Right hindlimb (tissue), 1 donor: ENCODE results near the gene HRH3.

Experiments used
- DNase-seq: peaks from one replicate; pipeline ENCODE4 v3.0.0-alpha.2; 2018

HRH3 gene

DNA sequence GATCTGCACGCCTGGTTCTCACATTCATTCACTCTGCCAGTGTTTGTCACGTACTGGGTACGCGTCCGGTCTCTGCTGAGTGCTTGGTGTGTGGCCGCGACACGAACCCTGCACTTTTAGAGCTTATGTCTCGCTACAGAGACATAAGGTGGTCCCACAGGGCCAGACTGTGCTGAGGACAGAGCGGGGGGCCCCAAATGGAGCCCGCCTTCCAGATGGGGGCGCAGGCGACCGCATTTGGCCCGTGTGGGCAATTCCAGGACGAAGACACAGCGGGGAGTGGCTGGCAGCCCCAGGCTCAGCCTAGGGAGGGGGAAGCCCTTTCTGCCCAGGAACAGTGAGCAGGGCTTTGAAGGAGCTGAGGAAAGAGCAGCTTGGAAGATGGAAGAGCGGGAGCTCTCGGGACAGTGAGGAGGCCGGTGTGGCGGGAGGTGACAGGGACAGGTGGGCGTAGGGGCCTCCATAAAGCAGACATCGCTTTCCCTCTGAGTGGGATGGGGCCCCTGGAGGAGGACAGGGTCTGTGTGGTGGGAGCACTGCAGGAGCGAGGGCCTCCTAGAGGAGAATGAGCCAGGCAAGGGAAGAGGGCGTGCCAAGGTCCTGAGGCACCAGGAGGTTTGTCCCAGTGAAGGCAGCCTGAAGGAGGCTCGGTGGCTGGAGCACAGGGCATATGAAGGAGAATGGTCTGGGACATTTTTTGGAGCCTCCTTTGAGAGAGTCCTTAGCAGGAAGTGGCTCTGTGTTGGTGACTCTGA lies 45.0 kb downstream of the HRH3 start:
- no peak for DNase-seq

DNA sequence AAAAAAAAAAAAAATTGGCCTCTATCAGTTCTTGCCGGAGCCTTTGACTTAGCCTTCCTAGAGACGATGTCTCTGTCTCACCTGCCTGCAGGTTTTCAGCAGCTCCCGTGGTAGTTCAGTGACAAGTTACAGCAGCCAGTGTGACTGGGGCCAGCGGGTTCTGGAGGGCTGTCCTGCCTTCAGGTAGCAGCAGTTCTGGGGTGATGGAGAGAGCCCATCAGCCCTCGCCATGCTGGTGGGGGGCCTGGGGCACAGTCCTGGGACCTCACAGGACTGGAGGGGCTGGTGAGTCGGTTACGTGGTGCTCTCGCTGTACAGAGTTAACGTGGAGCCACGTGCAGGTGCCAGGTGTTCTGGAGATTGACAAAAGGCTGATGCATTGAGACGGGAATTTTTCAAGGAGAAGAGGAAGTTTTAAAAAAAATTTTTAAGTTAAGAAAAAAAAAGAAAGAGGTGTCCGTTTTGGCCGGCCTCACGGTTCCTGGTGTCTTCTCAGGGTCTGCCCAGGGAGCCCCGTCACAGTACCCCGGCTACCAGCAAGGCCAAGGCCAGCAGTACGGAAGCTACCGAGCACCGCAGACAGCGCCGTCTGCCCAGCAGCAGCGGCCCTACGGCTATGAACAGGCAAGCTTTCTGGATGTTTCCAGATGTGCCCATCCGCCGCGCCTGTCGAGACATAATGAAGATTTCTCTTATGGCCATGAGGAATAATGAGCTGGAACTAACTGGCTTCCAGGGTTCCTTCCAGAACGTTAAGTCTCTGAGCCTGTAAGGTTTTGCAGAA lies 45.9 kb downstream of the HRH3 start:
- no peak for DNase-seq

DNA sequence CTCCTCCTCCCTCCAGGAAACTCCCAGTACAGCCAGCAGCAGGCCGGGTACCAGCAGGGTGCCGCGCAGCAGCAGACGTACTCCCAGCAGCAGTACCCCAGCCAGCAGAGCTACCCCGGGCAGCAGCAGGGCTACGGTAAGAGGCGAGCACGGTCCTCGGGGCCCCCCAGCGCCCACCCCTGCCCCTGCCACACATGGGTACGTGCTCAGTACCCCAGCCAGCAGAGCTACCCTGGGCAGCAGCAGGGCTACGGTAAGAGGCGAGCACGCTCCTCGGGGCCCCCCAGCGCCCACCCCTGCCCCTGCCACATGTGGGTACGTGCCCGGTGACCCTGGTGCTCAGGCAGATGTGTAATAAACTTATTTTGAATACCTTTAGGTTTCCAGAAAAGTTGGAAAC lies 47.4 kb downstream of the HRH3 start:
- DNase-seq: no peak

DNA sequence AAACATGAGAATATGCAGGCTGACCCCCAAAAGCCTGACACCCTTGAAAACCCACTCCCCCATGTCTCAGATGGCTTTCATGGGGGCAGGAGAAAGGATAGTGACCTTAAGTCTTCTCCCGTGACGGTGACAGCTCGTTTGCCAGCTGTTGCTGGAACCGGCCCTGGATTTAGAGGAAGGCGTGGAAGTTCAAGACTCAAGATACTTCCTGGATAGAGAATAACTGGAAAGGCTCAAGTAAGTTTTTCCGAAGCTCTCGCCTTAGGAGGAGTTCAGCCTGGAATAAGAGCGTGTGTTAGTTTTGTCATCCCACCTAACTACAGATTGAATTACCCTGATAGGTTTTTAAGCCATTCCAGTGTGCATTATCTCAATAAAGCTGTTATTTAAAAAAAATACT lies 48.8 kb downstream of the HRH3 start:
- DNase-seq: no peak

DNA sequence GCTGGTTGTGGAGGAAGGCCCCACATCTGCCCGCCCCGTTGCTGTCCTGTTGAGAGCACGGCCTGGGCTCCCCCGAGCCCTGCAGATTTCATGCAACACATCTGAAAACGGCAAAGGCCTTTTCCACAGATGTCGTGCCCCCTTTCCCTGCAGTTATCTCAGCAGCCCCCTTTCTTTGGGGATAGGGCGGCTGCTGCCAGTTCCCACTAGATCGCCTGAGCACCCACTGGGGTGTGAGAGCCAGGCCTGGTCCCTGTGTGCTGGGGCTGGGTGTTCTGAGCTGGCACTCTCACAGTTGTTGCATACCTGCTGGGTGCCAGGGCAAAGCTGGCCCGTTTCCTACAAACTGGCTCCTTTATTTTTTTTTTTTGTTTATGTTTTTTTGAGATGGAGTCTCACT lies 49.5 kb downstream of the HRH3 start:
- DNase-seq: no peak

DNA sequence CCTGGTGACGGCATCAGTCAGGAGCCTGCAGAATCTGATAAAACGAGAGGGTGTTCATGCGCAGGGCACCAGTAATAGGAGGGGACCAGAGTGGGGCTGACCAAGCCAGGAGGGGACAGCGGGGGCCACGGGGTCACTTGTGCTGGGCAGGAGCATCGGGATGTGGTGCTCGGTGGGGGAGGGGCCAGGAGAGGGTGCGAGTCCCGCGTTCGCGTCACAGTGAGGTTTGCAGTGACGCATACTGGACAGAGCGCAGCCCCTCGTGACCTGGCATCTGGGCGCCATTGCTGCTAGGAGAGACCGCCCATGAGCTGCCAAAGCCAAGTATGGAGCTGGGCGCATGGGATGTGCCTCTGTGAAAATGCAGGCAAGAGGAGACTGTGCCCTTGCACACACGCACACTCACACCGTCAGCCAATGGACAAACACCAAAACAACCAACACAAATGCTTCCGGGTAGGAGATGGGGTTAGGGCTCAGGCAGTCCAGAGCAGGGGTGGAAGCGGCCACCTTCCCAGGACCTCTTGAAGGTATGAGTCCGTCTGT lies 51.1 kb downstream of the HRH3 start:
- no peak for DNase-seq

DNA sequence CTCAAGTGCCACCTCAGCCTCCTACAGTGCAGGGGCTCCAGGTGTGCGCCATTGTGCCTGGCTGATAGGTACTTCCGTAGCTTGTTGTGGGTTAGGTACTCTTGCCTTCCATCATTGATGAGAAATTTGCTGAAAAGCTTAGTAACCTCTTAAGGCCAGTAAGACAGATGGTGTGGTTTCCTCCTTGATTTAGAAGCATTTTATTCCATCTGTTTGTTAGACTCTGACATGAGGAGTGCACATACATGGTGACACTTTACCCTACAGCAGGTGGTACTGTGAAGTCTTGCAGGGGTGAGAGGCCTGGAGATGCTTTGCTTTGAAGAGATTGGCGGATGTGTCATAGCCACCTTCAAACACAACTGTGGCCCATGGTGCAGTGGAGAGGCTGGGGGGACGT lies 52.0 kb downstream of the HRH3 start:
- no peak for DNase-seq

DNA sequence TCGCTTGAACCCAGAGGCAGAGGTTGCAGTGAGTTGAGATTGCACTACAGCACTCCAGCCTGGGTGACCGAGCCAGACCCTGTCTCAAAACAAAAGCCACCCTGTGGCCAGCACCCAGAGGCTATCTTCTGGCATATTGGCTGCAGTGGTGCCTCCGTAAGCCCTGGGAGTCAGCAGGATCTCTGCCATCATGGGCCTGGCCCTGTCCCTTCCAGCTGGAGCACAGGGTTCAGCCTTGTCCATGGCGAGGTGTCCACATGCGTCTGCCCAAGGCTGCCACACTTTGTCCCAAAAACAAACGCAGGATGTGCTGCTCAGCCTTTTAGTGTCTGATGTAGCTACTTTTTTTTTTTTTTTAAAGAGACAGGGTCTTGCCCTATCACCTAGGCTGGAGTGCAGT lies 52.6 kb downstream of the HRH3 start:
- no peak for DNase-seq

DNA sequence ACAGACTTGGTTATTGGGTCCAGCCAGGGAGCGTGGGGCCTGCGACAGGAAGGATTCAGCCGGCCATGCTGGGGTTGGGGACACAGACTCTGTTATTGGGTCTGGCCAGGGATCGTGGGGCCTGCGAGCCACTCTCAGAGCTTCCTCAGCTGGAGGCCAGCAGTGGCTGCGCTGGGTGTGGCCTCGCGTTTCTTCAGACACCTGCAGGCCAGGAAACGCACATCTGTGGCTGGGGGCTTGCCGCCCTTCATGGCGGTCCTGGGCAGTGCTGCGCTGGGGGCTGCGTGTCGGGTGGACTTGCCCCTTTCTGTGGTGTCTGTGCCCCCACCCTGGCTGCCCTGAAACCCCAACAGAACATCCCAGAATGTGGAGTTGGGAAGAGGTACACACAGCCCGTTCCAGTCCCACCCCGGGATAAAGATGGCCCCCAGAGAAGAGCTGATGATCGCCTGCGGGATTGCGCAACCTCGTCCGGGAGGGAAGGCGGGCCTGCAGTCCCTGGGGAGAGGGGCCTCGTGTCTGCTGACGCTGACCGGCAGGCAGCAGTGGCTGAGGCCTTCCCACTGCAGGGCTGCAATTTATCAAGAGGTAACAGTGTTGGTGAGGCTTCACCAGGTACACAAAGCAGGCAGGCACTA lies 54.2 kb downstream of the HRH3 start:
- no peak for DNase-seq
